ENCODE results near the gene GALNT10. TPM values are rescaled to one million over a fixed set of nuclear protein-coding genes. Genes with fewer than 3 reads are reported as not detected.

Gene GALNT10
- polyA plus RNA-seq, 4 donors: 26.8 to 39.4 (median 29.1) TPM

DNA sequence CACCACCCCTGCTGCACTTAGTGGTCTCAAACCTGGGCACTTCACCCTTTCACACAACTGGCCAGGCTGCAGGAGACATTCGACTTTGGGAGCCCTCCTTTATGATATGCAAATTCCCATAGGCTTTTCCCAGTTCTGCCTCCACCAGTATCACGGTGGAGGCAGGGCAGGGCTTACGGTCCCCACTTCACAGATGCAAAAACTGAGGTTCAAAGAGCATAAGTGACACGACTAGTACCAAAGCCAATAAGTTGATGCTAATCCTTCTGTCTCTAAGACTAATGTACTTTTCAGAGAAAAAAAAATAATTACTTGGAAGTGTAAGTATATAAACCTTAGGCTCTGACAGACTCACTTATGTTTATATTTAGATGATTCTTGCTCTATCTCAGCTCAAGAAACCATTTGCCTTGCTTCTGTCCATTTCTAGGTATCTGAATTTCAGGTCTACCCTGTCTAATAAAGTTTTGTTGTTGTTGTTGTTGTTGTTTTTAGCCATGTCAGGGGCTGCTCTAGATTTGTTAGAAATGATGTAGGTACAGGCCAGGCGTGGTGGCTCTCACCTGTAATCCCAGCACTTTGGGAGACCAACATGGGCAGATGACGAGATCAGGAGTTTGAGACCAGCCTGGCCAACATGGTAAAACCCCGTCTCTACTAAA is 10.7 kb downstream of the GALNT10 start:
- no peak for DNase-seq (ENCODE audit: low read depth in 4 of 4, low spot score in 3 of 4)

DNA sequence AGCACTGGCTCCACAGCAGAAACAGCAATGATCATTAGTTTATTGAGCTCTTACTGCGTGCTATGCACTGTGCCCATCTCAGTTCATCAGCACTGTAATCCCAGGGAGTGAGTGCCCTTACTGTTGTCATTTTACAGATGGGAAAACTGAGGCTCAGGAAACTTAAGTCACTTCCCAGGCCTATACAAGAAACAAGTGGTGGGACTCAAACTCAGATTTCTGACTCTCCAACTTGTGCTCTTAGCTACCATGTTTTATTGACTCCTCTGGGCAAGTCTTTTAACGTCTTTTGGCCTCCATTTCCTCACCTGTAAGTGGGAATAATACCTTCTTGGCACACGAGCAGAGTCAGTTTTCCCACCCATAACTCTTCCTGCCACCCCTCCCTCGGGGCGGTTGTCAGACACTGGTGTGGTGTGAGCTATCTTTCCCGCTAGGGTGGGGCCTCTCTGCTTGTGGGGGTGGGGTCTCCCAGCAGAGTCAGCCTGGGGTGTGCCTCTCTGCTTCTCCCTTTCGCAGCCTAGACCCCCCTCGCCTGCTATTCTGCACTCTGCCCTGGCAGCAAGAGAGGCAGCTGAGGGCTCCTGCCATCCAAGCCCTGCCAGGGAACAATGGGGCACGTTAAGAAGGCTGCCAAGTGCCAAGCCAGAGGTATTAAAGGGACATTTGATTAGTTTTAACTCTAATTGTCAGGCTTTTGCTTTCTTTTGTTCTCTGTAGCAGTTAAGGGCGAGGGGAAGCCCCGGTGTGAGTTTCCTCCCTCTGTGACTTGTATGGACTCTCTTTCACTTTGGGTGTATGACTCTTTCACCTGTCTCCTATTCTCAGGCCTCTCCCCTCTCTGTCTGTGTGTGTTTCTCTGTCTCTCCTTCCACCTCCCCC is 12.1 kb downstream of the GALNT10 start:
- no peak for DNase-seq (ENCODE audit: low read depth in 4 of 4, low spot score in 3 of 4)

DNA sequence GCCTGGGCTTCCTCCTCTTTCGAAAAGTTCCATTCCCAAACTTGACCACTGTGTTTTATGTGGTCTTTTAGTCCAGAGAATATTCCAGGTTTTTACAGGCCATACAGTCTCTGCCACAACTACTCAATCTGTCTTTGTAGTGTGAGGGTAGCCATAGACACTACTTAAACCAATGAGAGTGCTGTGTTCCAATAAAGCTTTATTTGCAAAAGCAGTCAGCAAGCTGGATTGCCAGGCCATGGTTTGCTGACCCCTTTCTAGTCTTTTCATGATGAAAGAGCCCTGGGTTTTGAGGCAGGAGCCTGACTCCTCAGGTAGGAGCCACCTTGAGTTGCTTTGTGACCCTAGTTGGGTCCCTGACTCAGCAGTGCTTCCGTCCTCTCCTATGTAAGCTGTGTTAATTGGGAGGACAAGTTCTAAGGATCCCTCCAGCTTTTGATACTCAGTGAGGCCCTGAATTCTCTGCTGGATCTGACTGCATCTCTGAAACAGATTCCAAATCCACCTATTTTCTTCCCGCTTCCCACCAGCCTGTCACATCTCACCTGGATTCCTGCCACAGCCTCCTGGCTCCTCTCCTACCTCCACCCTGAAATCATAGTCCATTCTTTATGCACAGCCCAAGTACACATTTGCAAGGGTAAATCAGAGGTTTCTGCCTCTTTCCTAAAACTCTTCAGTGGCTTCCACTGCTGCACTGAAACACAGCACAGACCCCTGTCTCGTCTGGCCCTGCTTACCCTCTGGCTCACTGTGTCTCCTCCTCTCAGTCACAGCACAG is 13.5 kb downstream of the GALNT10 start:
- DNase-seq (ENCODE audit: low read depth in 4 of 4, low spot score in 3 of 4): no peak

DNA sequence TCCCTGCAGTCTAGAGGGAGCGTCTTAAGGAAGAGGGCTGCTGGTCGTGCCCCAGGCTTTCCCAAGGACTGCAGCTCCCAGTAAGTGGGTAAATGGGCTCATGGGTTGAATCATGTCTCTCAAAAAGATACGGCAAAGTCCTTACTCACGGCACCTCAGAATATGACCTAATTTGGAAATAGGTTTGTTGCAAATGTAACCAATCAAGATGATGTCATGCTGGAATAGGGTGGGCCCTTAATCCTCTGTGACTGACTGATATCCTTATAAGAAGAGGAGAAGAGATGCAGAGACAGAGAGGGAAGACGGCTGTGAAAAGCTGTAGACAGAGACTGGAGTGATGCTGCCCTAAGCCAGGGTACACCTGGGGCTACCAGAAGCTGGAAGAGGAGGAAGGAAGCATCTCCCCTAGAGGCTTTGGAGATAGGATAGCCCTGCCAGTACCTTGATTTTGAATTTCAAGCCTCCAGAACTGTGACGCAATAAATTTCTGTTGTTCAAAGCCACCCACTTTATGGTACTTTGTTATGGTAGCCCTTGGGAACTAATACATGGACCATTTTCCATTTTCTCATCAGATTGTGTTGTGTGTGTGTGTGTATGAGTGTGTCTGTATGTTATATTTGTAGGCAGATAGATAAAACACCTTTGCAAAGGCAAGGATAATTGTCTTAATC is 15.0 kb downstream of the GALNT10 start:
- no peak for DNase-seq (ENCODE audit: low read depth in 4 of 4, low spot score in 3 of 4)

DNA sequence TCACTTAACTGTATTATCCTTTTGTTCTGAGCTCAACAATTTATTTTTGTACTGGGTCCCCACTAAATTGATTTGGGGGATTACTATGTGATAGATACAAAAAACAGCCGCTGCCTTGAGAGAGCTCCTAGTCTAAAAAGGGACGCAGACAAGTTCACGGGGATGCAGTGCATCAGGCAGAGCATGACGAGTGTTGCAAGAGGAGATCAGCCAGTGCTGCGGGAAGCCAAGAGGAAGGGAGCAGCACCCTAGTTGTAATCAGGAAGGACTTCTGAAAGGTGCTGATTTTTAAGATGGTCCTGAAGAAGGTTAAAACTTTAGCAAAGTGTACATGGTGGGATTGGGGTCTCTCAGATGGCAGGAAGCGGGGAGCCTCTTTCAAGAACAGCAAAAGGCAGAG is 15.8 kb downstream of the GALNT10 start:
- DNase-seq (ENCODE audit: low read depth in 4 of 4, low spot score in 3 of 4): no peak

DNA sequence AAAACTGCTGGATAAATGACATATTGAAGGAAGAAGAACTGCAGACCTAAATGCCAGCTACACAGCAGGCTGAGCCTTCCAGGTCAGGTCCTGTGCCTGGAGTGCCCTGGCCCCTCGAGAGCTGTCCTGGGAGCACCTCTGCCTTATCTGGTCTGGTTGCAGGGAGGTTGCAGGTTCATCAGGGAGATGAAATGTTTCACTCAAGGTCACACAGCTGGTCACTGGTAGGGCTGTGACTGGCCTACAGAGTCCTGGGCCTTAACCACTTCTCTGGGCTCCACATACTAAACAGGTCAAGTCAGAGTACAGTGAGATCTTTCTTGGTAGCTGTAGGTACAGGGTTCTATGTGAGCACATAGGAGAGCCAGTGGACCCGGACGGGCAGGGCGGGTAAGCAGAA is 16.7 kb downstream of the GALNT10 start:
- DNase-seq (ENCODE audit: low read depth in 4 of 4, low spot score in 3 of 4): no peak

DNA sequence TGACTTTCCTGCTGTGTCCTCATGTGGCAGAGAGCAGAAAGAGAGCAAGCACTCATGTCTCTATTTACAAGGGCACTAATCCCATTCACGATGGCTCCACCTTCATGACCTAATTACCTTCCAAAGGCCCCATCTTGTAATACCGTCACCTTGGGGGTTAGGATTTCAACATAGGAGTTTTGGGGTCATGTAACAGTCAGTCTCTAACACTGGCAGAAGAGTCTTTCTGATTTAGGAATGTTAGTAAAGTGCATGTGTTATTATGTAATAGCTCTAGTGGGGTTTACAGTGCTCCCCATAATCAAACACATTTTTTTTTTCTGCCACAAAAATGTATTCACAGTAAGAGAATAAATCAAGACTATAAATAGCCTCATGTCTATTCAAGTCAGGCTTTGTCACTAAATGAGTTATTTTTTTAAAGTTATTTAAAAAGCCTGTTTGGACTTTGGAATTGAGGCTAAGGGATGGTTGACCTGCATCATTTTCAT is 19.1 kb downstream of the GALNT10 start:
- DNase-seq (ENCODE audit: low read depth in 4 of 4, low spot score in 3 of 4): no peak

DNA sequence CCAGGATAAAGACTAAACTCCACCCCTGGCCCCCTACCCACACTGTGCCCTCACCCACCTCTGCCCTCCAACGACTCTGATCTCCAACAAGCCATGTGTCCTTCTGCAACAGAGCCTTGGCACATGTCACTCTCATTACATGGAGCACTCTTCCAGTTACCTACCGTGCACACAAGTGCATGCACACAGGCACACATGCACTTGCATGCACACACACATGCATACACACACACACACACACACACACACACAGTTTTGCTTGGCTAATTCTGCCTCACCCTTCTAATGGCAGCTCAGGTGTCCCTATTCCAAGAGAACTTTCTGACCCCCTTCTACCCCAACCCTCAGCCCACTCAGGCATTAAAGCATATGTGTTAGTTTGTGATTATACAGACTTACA is 19.6 kb downstream of the GALNT10 start:
- no peak for DNase-seq (ENCODE audit: low read depth in 4 of 4, low spot score in 3 of 4)

DNA sequence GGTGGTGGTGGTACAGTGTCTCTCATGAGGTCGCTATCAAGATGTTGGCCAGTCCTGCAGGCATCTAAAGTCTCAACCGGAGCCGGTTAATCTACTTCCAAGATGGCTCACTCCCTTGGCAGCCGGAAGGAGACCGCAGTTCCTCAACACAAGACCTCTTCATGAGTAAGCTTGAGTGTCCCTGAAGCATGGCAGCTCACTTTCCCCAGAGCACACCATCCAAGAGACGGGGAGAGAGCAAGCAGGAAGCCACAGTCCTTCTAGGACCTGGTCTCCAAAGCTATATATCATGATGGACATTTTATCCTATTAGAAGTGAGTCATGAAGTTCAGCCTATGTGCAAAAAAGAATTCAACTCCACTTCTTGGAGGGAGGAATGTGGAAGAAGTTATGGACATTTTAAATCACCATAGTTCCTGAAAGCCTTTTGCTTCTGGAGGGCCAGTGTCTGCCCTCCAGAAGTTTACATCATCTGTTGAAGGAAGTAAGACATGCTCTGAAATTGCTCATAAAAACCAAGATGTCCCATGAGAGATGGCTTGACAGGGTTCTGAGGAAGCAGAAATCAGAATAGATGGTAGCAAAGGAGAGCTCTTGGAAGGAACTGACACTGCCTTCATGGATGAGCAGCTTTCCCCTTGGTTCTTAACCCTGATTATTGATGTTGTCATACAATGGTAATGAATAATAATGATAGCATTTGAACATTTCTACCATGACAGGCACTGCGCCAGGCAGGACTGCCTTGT is 21.3 kb downstream of the GALNT10 start:
- no peak for DNase-seq (ENCODE audit: low read depth in 4 of 4, low spot score in 3 of 4)

DNA sequence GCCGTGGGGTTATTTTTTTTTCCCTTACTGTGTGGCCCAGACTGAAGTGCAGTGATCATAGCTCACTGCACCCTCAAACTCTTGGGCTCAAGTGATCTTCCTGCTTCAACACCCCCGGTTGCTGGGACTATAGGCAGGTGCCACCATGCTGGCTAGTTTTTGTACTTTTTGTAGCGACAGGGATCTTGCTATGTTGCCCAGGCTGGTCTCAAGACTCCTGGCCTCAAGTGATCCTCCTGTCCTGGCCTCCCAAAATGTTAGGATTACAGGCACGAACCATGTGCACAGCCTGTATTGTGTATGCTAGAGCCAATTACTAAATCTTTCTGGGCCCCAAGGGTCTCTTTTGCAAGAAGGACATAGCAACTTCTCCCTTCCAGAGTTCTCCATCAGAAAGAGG is 23.1 kb downstream of the GALNT10 start:
- DNase-seq (ENCODE audit: low read depth in 4 of 4, low spot score in 3 of 4): no peak

DNA sequence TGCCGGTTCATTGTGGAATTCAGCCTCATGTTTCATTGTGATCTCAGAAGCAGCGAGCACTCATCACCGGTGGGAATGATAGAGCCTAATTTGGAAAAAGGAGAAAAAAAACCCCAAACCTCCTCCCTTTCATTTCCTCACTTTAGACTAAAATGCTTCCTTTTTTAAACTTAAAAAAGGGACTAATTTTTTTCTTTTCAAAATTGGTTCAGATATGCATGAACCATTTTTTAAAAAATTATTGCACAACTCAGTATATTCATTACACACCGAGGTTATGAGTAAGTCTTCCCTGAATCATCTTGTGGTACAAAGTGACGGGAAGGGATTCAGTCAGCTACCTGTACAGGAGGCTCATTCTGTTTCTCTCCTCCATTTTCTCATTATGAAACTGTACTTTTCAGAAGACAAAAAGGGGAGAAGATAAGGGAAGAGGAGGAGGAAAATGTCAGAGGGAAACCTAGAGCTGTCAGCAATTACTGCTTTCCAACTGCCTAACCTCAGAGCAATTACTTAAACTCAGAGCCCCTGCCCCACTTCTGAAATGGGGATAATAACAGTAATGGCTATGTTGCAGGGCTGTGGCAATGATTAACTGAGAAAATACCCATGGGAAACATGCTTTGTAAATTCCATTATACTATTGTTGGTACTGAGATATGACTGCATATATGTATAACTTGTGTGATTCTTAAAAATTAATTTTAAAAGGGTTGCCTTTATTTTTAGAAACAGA is 24.0 kb downstream of the GALNT10 start:
- DNase-seq (ENCODE audit: low read depth in 4 of 4, low spot score in 3 of 4): no peak

DNA sequence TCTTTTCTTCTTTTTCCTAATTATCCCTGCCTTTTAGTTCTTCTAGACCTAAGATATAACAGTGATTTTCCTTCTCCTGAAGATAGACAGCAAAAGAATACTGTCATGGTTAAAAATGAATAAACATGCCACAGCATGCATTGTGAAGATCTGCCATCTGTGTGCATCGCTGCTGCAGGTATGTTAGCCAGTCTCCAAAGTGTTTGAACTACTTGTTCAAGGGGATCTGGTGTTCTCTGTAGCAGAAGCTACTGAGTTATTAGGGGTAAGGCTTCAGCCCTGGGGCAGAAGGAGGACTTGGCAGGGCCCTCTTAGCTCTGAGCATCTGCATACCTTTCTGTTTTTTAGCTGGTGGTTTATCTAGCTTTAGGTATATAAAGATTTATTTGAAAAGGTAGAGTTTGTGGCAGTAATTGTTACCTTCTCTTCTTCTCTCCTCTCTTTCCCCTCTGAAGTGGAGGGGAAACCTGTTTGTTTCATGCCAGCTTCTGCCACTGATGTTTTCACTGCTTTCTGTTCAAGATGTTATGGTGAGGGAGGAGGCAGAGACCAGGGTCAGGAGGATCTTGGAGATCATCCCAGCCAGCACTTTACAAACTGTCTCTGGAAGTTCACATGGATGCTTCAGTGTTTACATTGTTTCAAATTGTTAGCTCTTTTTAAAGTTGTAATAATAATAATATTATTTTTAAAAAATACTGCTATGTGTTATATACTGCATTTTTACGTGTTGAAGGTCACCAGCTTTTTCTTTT is 25.2 kb downstream of the GALNT10 start:
- DNase-seq (ENCODE audit: low read depth in 4 of 4, low spot score in 3 of 4): no peak

DNA sequence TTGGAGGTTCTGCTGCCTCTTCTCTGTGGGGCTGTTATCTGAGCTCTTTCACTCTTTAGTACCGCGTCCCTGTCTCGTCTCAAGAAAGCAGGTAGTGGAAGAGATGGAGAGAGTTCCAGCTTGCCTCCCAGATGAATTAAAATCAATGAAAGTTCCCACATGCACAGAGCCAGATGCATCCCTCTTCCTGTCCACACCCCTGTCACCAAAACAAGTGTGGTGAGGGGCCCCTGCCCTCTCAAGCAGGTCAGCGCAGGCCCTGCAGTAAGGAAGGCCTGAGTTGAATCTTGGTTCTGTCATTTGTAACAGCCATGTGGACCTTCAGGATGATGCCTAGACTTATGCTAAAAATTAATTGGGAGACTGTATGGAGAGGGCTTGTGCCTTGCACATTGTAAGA is 26.9 kb downstream of the GALNT10 start:
- DNase-seq (ENCODE audit: low read depth in 4 of 4, low spot score in 3 of 4): no peak

DNA sequence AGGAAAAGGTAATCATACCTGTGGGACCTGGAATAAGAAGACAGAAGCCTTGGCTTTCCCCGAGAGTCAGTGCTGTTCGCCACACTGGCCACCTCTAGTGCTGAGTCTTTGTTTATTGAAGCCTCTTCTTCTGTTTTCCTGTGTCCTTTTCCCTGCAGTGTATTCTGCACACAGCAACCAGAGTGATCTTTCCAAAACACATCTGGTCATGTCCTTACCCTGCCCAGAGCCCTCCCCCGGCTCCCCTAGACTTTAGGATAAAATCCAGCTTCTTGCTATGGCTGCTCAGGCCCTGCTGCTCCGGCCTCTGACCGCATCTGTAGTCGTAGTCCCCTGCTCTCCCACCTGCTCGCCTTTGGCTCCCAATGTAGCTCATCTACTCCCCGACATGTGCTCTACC is 28.3 kb downstream of the GALNT10 start:
- no peak for DNase-seq (ENCODE audit: low read depth in 4 of 4, low spot score in 3 of 4)

DNA sequence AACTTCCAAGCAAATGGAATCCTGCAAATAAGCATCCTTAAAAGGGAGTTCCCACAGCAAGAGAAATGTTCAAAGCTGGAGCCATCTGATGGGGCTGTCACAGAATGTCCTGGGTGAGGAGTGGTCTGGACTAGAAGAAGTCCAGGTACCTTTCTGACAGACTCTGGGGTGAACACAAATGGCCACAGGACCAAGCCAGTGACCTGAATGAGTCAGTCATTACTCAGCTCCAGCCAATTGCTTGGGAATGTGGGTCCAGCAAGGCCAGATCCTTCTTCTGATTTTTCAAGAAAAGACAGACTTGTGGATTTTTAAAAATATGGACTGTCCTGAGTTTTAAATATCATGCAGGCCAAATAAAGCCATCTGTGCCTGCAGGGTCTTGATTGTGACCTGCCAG is 30.1 kb downstream of the GALNT10 start:
- no peak for DNase-seq (ENCODE audit: low read depth in 4 of 4, low spot score in 3 of 4)

DNA sequence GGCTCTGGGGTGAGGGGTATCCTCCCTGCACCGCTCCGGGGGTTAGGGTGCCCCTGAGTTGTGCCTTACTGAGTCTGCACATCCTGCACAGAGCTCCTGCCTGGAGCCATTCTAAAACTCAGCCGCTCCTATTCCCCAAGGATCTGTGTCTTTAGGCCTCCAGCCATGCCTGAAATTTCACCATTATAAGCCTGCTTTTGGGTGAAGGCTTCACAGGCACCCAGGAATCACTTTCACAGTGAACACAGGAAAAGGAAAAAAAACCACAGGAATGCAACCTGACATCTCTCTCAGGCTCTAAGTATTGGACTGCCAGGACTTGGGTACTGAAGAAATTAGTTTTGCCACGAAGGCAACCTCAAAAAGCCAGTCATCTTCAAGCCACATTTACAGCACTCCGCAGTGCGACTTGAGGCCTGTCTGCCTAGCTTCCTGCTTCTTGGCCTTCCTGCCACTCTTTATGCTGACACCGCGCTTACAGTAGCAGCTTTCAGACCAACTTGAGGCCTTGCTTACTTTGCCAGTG is 30.9 kb downstream of the GALNT10 start:
- peak in 1 of 4 donors; percentile 2 for DNase-seq (ENCODE audit: low read depth in 4 of 4, low spot score in 3 of 4)

DNA sequence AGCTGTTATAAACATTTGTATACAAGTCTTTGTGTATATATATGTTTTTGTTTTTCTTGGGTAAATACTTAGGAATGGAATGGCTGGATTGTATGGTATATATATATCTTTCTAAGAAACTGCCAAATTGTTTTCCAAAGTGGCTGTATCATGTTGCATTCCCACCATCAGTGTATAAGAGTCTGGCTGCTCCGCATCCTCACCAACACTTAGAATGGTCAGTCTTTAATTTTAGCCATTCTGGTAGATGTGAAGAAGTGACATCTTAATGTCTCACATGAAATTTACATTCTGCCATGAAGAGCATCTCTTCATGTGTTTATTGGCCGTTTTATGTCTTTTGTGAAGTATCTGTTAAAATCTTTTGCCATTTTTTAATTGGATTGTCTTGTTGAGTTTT is 31.9 kb downstream of the GALNT10 start:
- DNase-seq (ENCODE audit: low read depth in 4 of 4, low spot score in 3 of 4): no peak

DNA sequence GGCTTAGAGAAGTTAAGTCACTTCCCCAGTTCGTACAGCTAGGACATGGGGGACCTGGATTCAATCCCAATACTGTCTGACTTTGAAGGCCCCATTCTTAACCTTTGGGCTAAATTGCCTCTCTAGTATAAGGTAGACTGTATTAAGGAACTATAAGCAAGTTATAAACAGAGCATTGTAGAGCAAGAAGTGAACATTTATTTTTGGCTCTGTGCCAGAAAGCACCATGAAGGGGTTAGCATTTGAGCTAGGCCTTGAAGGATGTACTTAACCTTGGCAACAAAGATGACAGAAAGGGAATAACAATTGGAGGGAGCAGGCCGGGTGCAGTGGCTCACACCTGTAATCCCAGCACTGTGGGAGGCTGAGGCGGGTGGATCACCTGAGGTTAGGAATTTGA is 32.8 kb downstream of the GALNT10 start:
- no peak for DNase-seq (ENCODE audit: low read depth in 4 of 4, low spot score in 3 of 4)
